Mucosa of gallbladder (tissue), 1 donor: ENCODE results near the gene MIA. TPM values are rescaled to one million over a fixed set of nuclear protein-coding genes. Genes with fewer than 3 reads are reported as not detected.
"Not testable (repeated sequence)": the region's sequence is repeated elsewhere in the genome, so short reads cannot be mapped to it uniquely, and the experiment has no call there.

Source experiments
- DNase-seq: peaks from one replicate; pipeline ENCODE4 v3.0.0-alpha.2; 2020; ENCODE audit warnings: low spot score
- total RNA-seq: library from RNA; stranded (reverse); gene quantifications from one replicate; pipeline ENCODE4 v1.2.1, GENCODE V29; 2021
- donor health status: DM: no; HTN: no; CAD: no.

The MIA gene
- total RNA-seq, 1 donor from 2014 or later, result 4.5 TPM

DNA sequence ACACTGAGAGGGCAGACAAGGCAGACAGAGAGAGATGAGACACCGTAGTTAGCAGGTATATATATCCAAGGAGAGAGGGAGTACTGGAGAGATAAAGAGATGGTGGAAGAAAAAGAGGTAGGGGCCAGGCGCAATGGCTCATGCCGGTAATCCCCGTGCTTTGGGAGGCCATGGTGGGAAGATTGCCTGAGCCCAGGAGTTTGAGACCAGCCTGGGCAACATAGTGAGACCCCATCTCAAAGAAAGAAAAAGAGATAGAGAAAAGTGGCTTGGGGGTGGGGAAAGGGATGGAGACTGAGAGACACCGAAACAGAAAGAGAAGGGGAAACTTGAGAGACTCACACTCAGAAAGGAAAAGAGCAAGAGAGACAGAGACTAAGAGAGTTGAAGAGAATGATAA lies 5.3 kb downstream of the MIA start:
- no peak for DNase-seq

DNA sequence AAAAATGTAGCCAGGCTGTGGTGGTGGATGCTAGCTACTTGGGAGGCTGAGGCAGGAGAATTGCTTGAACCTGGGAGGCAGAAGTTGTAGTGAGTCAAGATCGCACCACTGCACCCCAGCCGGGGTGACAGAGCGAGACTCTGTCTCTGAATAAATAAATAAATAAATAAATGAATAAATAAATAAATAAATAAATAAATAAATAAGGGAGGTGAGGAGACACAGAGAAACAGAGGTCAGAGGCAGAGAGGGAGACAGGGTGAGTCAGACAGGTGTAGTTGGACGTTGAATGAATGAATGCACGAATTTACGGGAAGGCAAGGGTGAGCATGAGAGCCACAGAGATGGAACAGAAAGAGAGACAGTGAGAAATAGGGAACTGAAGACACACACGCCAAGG lies 5.8 kb downstream of the MIA start:
- DNase-seq, result no peak

DNA sequence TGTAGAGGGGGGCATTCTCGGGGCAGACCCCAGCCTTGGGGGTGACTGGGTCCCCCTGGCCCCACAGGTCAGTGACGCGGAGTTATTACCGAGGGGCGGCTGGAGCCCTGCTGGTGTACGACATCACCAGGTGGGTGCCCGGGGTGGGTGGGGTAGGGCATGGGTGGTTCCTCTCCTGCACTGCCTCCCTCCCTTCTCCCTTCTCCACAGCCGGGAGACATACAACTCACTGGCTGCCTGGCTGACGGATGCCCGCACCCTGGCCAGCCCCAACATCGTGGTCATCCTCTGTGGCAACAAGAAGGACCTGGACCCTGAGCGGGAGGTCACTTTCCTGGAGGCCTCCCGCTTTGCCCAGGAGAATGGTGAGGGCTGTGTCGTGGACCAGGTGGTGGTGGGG lies 8.4 kb downstream of the MIA start:
- no peak for DNase-seq

DNA sequence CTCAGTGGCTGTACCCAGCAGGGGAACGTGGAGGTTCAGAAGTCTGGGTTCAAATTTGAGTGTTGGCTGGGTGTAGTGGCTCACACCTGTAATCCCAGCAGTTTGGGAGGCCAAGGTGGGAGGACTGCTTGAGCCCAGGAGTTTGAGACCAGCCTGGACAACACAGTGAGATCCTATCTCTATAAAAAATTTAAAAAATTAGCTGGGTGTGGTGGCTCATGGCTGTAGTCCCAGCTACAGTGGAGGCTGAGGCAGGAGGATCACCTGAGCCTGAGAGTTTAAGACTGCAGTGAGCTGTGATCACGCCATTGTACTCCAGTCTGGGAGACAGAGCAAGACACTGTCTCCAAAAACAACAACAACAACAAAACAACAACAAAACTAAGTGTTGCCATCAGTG lies 8.8 kb downstream of the MIA start:
- DNase-seq, result not testable (repeated sequence)

DNA sequence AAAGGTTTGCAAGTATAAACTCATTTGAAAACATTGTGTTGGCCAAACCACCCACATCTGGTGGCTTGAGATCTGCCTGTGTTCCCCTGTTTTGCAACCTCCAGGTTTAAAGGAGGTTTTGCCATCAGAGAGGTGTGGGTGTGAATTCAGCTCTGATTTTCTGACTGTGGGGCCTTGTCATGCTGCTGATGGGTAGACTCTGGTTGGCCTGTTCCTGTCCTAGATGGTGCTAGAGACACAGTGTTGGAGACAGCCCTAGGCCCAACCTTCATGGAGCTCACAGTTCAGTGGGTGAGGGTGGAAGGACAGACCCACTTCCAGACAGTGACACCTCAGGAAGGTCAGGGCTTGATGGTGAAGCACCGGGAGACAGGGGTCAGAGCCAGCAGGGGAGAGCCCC lies 10.2 kb downstream of the MIA start:
- no peak for DNase-seq

DNA sequence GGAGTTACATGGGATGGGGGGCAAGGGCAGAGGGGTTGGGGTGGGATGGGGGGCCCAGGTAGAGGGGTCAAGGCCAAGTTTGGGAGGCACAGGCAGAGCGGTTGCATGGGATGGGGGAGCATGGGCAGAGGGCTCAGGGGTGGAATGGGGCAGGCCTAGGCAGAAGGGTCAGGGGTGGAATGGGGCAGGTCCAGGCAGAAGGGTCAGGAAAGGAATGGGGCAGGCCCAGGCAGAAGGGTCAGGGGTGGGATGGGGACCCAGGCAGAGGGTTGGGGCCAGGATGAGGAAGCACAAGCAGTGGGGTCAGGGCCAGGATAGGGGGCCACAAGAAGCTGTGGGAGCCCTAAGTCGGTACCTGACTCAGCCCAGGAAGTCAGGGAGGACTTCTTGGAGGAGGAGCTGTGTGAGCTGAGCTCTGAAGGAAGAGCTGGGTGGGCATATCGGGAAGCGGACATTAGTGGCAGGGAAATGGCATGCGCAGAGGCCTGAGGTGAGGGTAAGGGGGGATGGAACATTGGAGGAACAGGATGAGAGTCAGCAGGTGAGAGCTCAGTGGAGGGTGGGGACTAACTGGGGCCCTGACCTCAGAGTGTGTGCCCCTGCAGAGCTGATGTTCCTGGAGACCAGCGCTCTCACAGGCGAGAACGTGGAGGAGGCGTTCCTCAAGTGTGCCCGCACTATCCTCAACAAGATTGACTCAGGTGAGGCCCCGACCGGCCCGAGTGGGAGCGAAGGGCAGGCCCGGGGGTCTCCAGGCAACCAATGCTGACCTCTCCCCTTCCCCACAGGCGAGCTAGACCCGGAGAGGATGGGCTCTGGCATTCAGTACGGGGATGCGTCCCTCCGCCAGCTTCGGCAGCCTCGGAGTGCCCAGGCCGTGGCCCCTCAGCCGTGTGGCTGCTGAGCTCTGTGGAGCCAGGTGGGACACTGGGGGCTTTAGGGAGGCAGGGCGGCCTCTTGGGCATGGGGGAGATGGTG lies 11.0 kb downstream of the MIA start:
- DNase-seq, result no peak

DNA sequence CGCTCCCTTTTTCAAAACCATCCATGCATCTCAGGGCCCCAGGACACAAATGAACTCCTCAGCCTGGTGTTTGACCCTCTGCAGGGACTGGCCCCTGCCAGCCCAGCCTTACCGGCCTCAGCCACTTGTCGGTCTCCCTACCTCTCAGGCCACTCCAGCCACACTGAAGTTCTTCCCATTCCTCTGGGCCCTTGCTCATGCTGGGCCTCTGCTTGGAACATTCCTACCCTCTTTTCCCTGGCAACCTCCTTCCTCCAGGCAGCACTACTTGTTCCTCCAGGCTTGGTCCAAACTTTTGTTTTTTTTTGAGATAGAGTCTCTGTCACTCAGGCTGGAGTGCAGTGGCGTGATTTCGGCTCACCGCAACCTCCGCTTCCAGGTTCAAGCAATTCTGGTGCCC lies 16.0 kb downstream of the MIA start:
- DNase-seq, result no peak

DNA sequence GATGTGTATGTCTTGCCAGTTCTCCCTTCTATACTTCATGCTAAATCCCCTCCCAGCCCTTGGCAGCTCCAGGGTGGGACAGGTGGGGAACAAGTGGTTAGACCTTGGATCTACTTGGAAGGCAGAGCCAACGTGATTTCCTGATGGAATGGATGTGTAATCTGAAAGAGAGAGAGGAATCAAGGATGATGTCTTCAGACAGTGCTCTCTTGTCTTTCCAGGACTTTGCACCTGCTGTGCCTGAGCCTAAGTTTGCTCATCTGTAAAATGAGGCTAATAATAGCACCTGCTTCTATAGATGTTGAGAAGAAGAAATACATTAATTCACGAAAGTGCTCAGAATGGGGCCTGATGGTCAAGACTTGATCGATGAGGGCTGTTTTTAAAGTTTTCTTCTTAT lies 16.7 kb downstream of the MIA start:
- DNase-seq, result no peak

DNA sequence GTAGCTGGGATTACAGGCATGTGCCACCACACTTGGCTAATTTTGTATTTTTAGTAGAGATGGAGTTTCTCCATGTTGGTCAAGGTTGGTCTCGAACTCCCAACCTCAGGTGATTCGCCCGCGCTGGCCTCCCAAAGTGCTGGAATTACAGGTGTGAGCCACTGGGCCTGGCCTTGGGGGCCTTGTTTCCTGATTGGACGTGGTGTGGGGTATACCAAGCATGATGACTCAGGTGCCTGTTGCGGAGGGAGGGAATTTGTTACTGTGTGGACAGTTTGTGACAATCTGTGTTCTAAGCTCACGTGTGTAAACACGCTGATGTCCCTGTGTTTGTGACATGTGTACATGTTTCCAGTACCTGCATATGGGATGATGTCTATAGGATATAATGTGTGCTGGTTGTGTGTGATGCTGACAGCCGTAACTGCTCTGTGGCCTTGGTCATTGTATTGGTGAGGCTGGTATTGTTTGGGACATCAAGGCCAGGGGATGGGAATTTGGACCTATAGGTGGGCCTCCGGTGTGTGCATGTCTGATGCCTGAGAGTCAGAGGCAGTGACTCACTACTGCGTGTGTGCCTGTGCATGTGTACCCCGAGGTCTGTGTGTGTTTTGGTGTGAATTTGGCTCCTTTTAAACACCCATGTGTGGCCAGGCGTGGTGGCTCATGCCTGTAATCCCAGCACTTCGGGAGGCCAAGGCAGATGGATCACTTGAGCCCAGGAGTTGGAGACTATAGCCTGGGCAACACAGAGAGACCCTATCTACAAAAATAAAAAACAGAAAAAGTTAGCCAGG lies 22.0 kb downstream of the MIA start:
- no peak for DNase-seq

DNA sequence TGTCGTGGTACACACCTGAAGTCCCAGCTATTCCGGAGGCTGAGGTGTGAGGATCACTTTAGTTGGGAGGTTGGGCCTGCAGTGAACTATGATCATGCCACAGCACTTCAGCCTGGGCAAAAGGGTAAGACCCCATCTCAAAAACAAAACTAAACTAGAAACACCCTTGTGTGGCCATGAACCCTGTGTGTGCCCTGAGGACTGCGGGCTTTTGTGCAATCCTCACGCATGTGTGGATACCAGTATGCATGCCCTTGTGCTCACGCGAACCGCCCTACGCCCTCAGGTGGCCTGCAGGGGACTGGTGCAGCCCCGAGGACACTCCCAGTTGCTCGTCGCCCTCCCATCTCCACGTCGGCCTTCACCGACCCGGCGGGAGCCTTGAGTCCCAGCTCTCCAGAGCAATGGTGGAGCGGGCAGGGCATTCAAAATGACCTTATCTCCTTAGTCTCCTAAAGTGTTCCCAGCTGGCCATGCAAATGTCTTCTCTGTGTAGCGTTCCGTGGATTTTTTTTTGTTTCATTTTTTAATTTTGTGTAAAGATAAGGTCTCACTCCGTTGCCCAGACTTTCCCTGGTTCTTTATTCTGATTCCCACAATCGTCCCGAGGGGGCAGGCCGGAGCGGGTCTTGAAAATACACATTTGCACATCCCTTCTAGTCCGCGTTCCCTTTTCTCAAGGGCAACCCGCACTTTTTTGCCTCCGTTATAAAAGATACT lies 22.8 kb downstream of the MIA start:
- DNase-seq, result no peak

DNA sequence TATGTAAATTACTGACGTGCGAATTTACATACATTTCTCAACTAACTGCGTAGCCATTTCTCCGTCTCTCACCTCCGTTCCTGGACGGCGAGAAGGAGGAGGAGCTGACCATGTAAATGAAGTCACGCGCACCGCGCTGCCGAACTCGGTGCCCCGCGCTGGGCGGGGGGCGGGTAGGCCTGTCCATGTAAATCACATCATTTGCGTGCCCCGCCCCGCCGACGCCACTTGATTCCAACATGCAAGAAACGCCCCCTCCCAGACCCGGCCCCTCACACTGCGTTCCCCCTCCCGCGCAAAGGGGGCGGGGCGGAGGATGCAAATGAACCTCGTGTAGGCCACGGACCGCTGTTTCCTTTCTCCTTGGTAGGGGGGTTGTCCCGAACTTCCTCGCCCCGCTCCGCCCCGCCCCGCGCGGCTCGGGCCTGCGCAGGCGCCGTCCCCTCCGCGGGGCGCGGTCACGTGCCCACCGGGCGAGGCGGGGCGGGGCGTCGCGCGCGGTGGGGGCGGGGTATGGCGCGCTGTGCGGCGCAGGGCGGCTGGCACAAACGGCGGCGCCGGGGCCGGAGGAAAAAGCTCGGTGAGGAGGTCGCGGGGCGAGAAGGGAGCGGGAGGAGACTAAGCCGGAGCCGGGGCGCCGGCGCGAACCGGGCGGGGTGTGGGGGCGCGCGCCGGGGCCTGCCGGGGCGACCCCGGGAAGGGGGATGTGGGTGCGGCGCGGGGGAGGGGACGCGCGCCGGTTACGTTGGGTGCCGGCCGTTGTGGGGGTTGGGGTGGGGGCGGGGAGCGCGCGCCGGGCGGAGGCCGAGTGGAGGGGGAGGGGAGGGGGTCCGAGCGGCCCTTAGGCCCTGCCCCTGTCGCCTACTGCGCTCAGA lies 23.6 kb downstream of the MIA start, which contains the start of gene EGLN2:
EGLN2 (plus strand) TSS at position 509 of the 875 bp plus-strand sequence. CDS start 1,382 bp downstream, outside the sequence.
- DNase-seq, result peak; percentile 100

DNA sequence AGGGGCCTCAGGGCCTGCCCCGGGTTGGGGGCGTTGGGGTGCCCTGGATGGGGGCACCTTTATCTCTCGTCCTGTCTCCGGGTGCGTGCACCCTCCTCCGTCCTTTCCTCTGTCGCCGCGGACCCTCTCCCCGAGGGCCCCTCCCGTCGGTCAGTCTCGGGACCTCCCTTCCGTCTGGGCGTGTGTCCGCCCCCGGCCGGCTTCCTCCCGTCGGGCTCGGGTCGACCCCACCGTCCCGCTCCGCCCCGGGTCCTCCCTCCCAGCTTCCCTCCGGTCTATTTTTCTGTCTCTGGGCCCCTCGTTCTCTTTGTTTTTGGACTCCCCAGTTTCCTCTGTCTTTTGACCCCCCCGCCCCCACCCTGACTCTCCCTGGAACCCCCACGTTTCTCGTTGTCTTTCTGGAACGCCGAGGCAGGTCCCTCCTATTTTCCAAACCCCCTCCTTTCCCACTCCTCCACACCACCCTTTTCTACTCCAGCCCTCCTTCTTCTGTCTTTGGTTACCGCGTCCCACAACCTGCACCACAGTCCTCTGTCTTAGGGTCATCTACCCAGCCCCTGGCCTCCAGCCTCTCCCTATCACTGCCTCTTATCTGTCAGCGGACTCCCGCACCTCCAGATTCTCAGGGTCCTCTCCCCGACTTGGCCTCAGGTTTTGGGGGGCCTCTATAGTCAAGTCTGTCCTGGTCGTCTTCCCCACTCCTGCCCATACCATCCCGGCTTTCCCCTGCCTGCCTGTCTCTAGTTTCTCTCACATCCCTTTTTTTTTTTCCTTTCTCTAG lies 24.4 kb downstream of the MIA start:
- DNase-seq, result no peak

DNA sequence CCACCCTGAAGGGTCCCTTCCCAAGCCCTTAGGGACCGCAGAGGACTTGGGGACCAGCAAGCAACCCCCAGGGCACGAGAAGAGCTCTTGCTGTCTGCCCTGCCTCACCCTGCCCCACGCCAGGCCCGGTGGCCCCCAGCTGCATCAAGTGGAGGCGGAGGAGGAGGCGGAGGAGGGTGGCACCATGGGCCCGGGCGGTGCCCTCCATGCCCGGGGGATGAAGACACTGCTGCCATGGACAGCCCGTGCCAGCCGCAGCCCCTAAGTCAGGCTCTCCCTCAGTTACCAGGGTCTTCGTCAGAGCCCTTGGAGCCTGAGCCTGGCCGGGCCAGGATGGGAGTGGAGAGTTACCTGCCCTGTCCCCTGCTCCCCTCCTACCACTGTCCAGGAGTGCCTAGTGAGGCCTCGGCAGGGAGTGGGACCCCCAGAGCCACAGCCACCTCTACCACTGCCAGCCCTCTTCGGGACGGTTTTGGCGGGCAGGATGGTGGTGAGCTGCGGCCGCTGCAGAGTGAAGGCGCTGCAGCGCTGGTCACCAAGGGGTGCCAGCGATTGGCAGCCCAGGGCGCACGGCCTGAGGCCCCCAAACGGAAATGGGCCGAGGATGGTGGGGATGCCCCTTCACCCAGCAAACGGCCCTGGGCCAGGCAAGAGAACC lies 25.1 kb downstream of the MIA start:
- DNase-seq, result no peak

DNA sequence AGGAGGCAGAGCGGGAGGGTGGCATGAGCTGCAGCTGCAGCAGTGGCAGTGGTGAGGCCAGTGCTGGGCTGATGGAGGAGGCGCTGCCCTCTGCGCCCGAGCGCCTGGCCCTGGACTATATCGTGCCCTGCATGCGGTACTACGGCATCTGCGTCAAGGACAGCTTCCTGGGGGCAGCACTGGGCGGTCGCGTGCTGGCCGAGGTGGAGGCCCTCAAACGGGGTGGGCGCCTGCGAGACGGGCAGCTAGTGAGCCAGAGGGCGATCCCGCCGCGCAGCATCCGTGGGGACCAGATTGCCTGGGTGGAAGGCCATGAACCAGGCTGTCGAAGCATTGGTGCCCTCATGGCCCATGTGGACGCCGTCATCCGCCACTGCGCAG lies 25.7 kb downstream of the MIA start:
- DNase-seq, result no peak

DNA sequence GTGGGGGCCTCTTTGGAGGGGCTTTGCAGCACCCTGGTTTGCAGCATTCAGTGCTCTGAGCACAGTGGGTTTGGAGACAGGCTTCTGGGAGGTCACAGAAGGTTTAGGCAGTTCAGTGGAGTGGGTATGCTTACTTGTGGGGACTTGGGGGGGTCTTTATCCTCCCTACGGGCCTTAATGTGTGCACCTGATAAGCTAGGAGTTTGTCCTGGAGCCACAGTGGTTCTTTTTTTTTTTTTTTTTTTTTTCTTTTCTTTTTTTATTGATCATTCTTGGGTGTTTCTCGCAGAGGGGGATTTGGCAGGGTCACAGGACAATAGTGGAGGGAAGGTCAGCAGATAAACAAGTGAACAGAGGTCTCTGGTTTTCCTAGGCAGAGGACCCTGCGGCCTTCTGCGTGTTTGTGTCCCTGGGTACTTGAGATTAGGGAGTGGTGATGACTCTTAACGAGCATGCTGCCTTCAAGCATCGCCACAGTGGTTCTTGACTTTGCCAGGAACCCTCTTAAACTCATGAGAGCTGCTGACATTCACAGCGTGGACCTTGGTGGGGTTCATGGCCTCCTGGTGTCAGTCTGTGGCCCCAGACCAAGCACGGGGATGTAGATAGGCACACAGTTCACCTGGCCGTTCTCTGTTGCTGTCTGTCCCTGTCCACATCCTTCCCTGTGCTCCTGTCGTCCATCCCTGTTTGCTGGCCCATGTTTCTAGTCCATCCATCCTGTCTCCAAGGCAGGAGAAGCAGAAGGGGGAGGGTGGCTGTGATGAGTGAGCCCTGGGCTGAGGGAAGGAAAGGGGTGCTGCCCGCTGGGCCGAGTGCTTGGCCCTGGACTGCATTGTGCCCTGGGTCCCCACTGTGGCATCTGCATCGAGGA lies 26.3 kb downstream of the MIA start:
- DNase-seq, result no peak

DNA sequence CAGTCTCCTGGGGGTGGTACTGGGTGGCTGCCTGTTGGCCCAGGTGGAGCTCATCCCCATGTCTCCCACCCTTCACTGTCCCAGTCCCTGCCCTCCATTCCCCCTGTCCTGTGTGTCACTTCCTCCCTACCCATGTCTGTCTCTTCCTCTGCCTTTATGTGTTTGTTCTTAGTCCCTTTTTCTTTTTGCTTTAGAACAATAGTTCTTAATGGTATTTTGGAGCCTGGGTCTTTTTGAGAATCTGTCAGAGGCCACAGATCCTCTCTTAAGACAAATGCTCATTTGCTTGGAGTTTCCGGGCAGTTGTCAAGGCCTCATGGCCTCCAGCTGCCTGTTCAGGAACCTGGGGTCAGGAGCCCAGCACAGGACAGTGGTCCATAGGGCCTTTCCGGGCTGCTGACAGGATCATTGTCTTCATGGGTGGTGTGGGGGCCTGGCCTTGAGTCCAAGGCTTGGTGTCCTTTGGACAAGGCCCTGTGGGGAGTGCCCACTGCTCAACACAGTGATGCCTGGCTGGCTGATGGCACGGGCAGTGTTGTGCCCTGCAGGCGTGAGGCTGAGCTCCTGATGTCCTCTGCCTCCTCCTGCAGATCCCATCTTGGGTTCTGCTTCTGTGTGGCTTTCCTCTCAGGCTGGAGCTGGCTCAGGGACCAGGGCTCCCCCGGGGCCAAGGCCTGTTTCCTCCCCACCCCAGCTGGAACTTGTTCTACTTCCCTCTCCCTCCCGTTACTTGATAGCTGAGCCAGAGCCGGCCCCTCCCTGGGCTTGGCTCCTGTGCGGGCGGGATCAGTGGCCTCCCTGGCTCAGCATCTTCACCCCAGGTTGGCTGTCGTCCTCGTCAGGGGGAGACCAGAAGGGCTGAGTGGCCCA lies 27.2 kb downstream of the MIA start:
- DNase-seq, result peak; percentile 64

DNA sequence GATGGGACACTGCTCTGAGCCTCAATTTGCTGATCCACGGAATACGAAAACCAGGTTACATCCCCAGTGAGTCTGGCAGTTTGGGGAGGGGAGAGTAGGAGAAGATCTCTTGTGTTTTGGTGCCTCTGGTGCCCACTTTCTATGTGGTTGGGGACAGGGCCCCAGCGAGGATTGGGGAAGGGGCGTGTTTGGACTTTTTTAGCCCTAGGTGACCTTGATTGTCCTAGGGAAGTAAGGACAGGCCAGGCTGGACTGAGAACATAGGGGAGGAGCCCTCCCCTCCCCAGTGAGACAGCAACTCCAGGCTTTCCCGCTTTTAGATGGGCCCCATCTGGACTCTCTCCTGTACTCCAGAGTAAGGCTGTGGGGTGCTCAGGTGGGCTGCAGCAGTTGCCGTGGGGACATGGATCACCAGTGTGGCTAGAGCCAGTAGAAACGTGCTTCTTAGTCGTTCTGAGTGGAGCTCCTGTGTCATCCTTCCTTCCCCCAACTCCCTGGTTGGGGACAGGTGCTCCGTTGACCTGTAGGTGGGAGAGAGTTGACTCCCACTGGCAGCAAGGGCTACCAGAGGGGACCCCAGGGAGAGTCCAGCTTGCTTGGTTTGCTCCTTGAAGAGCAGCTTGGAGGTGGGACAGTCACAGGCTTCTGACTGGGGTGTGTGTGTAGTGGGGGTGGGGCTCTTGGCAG lies 28.0 kb downstream of the MIA start:
- no peak for DNase-seq
